ENCODE results near the gene TMEM204. TPM values are rescaled to one million over a fixed set of nuclear protein-coding genes. Genes with fewer than 3 reads are reported as not detected.

TMEM204 gene
- total RNA-seq, 1 experiment from 2014 or later, result 0.42 TPM

- no peak overlapping the region for H3K4me3 ChIP-seq (ENCODE audit: insufficient read depth, low read depth, low read length)
- H3K36me3 ChIP-seq (replicated peaks; ENCODE audit: control insufficient read depth, insufficient read depth, low read length), result peaks cover 7% of the 10 kb centered on the region
- no peak for DNase-seq
- H3K27me3 ChIP-seq (ENCODE audit: control insufficient read depth, insufficient read depth, low read length), result no peaks in the 10 kb centered on the region
Measured at GRCh38 chr16:1506494-1507213, 26.8 kb upstream of the TMEM204 start.

GRCh38 chr16:1508494-1509187 is 24.8 kb upstream of the TMEM204 start:
- Histone ChIP-seq H3K36me3 (replicated peaks; ENCODE audit: control insufficient read depth, insufficient read depth, low read length) (no peaks in the 10 kb centered on the region; the same call in 1 of the 2 replicates), H3K4me3 (ENCODE audit: insufficient read depth, low read depth, low read length) (no peak overlapping the region), H3K27me3 (ENCODE audit: control insufficient read depth, insufficient read depth, low read length) (no peaks in the 10 kb centered on the region)
- DNase-seq, result no peak

GRCh38 chr16:1509307-1510221 is 23.9 kb upstream of the TMEM204 start:
- H3K36me3 ChIP-seq (replicated peaks; ENCODE audit: control insufficient read depth, insufficient read depth, low read length), result no peaks in the 10 kb centered on the region; the same call in 1 of the 2 replicates
- H3K27me3 ChIP-seq (ENCODE audit: control insufficient read depth, insufficient read depth, low read length), result no peaks in the 10 kb centered on the region
- no peak for DNase-seq
- no peak overlapping the region for H3K4me3 ChIP-seq (ENCODE audit: insufficient read depth, low read depth, low read length)

GRCh38 chr16:1510272-1510671 is 23.2 kb upstream of the TMEM204 start:
- Histone ChIP-seq H3K27me3 (ENCODE audit: control insufficient read depth, insufficient read depth, low read length) (no peaks in the 10 kb centered on the region), H3K4me3 (ENCODE audit: insufficient read depth, low read depth, low read length) (no peak overlapping the region), H3K36me3 (replicated peaks; ENCODE audit: control insufficient read depth, insufficient read depth, low read length) (no peaks in the 10 kb centered on the region; the same call in 1 of the 2 replicates)
- no peak for DNase-seq

GRCh38 chr16:1510941-1511351 is 22.5 kb upstream of the TMEM204 start:
- H3K4me3 ChIP-seq (ENCODE audit: insufficient read depth, low read depth, low read length), result no peak overlapping the region
- DNase-seq, result peak; percentile 87
- H3K36me3 ChIP-seq (replicated peaks; ENCODE audit: control insufficient read depth, insufficient read depth, low read length), result no peaks in the 10 kb centered on the region; the same call in 1 of the 2 replicates
- H3K27me3 ChIP-seq (ENCODE audit: control insufficient read depth, insufficient read depth, low read length), result no peaks in the 10 kb centered on the region

GRCh38 chr16:1511662-1512569 is 21.6 kb upstream of the TMEM204 start:
- no peaks in the 10 kb centered on the region for H3K27me3 ChIP-seq (ENCODE audit: control insufficient read depth, insufficient read depth, low read length)
- DNase-seq, result peak; percentile 85
- no peak overlapping the region for H3K4me3 ChIP-seq (ENCODE audit: insufficient read depth, low read depth, low read length)
- H3K36me3 ChIP-seq (replicated peaks; ENCODE audit: control insufficient read depth, insufficient read depth, low read length), result no peaks in the 10 kb centered on the region; the same call in 1 of the 2 replicates

- DNase-seq, result no peak
- H3K4me3 ChIP-seq (ENCODE audit: insufficient read depth, low read depth, low read length), result no peak overlapping the region
- no peaks in the 10 kb centered on the region; the same call in 1 of the 2 replicates for H3K36me3 ChIP-seq (replicated peaks; ENCODE audit: control insufficient read depth, insufficient read depth, low read length)
- H3K27me3 ChIP-seq (ENCODE audit: control insufficient read depth, insufficient read depth, low read length), result no peaks in the 10 kb centered on the region
Measured at GRCh38 chr16:1512774-1513173, 20.7 kb upstream of the TMEM204 start.

GRCh38 chr16:1514507-1514906 is 19.0 kb upstream of the TMEM204 start:
- no peak overlapping the region for H3K4me3 ChIP-seq (ENCODE audit: insufficient read depth, low read depth, low read length)
- DNase-seq, result no peak
- no peaks in the 10 kb centered on the region; the same call in 1 of the 2 replicates for H3K36me3 ChIP-seq (replicated peaks; ENCODE audit: control insufficient read depth, insufficient read depth, low read length)
- no peaks in the 10 kb centered on the region for H3K27me3 ChIP-seq (ENCODE audit: control insufficient read depth, insufficient read depth, low read length)

GRCh38 chr16:1518626-1519135 is 14.8 kb upstream of the TMEM204 start:
- H3K36me3 ChIP-seq (replicated peaks; ENCODE audit: control insufficient read depth, insufficient read depth, low read length), result no peaks in the 10 kb centered on the region
- H3K27me3 ChIP-seq (ENCODE audit: control insufficient read depth, insufficient read depth, low read length), result no peaks in the 10 kb centered on the region
- H3K4me3 ChIP-seq (ENCODE audit: insufficient read depth, low read depth, low read length), result no peak overlapping the region
- no peak for DNase-seq

- Histone ChIP-seq H3K36me3 (replicated peaks; ENCODE audit: control insufficient read depth, insufficient read depth, low read length) (no peaks in the 10 kb centered on the region), H3K27me3 (ENCODE audit: control insufficient read depth, insufficient read depth, low read length) (no peaks in the 10 kb centered on the region), H3K4me3 (ENCODE audit: insufficient read depth, low read depth, low read length) (no peak overlapping the region)
- no peak for DNase-seq
Measured at GRCh38 chr16:1519831-1520230, 13.6 kb upstream of the TMEM204 start.

GRCh38 chr16:1520461-1520860 is 13.0 kb upstream of the TMEM204 start:
- no peaks in the 10 kb centered on the region for H3K27me3 ChIP-seq (ENCODE audit: control insufficient read depth, insufficient read depth, low read length)
- DNase-seq, result no peak
- H3K36me3 ChIP-seq (replicated peaks; ENCODE audit: control insufficient read depth, insufficient read depth, low read length), result no peaks in the 10 kb centered on the region
- no peak overlapping the region for H3K4me3 ChIP-seq (ENCODE audit: insufficient read depth, low read depth, low read length)

GRCh38 chr16:1523581-1524245 is 9.8 kb upstream of the TMEM204 start:
- no peak for DNase-seq
- no peaks in the 10 kb centered on the region for H3K36me3 ChIP-seq (replicated peaks; ENCODE audit: control insufficient read depth, insufficient read depth, low read length)
- no peaks in the 10 kb centered on the region for H3K27me3 ChIP-seq (ENCODE audit: control insufficient read depth, insufficient read depth, low read length)
- H3K4me3 ChIP-seq (ENCODE audit: insufficient read depth, low read depth, low read length), result no peak overlapping the region

GRCh38 chr16:1524366-1524765 is 9.1 kb upstream of the TMEM204 start:
- DNase-seq, result no peak
- H3K27me3 ChIP-seq (ENCODE audit: control insufficient read depth, insufficient read depth, low read length), result no peaks in the 10 kb centered on the region
- H3K36me3 ChIP-seq (replicated peaks; ENCODE audit: control insufficient read depth, insufficient read depth, low read length), result no peaks in the 10 kb centered on the region
- H3K4me3 ChIP-seq (ENCODE audit: insufficient read depth, low read depth, low read length), result no peak overlapping the region

Data from H7 (cell line).